Chondrocyte (in vitro differentiated cells): ENCODE results near the gene SMU1. TPM values are rescaled to one million over a fixed set of nuclear protein-coding genes. Genes with fewer than 3 reads are reported as not detected.
"Not testable (repeated sequence)": the region's sequence is repeated elsewhere in the genome, so short reads cannot be mapped to it uniquely, and the experiment has no call there.

ENCODE experiments used
- DNase-seq: peaks from one replicate; pipeline ENCODE4 v3.0.0; 2021; ENCODE audit warnings: mixed read lengths, low spot score
- H3K27ac Mint-ChIP-seq: one replicate; pipeline ENCODE4 v1.8.0; 2021; ENCODE audit warnings: mild to moderate bottlenecking, moderate library complexity, mixed read lengths; ENCODE audit not compliant: unreplicated experiment
- H3K27me3 Mint-ChIP-seq: 2 replicates; pipeline ENCODE4 v1.8.0; 2021; ENCODE audit warnings: low read depth, mixed read lengths
- H3K36me3 Mint-ChIP-seq: 2 replicates; pipeline ENCODE4 v1.8.0; 2021; ENCODE audit warnings: low read depth, mixed read lengths
- H3K4me1 Mint-ChIP-seq: 2 replicates; pipeline ENCODE4 v1.8.0; 2021; ENCODE audit warnings: low read depth, mild to moderate bottlenecking, mixed read lengths
- H3K4me3 Mint-ChIP-seq: one replicate; pipeline ENCODE4 v1.8.0; 2021; ENCODE audit warnings: mild to moderate bottlenecking, moderate library complexity, mixed read lengths; ENCODE audit not compliant: unreplicated experiment
- H3K9me3 Mint-ChIP-seq: 2 replicates; pipeline ENCODE4 v1.8.0; 2021; ENCODE audit warnings: low read depth, mixed read lengths
- total RNA-seq: library from RNA; stranded (reverse); gene quantifications from 3 replicates; pipeline ENCODE4 v1.2.1, GENCODE V29; 2021
- TF ChIP-seq, protein P1 (sequence below): fragments of 200-600 bp; sonication (generic); IDR thresholded peaks from 2 replicates; pipeline ENCODE4 v1.5.0; 2021; ENCODE audit warnings: antibody characterized with exemption, mild to moderate bottlenecking, moderate library complexity

The SMU1 gene
- total RNA-seq, 1 donor from 2014 or later, result 17.5 TPM

DNA sequence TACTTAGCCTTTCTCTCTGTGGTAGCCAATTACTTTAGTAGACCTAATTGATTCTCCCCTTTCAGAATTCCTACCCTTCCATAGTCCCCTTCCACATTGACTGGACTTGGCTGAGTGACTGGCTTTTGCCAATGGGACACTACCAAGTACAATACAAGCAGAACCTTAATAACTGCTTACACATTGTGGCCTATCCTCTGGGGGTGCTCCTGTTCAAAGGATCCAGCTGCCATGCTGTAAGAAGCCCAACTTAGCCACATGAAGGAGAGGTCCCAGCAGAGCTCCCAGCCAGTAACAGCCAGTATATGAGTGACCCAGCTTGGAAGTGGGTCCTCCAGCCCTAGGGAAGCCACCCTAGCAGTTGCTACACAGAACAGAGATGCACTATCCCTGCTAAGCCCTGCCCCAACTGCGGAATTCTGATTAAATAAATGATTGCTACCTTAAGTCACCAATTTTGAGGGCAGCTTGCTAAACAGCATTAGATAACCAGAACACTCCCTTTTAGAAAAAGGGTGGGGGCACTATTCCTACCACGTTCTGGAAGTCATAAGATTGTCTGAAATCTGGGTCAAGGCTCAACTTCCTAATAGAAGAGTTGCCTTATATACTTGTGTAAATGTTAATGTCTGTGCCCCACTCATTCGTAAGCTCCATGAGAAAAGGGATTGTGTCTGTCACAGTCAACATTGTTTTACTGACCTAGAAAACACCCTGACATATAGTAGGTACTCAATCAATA lies 64.0 kb downstream of the SMU1 start:
- H3K27ac Mint-ChIP-seq, result no peak overlapping the region
- no peak for DNase-seq
- H3K9me3 Mint-ChIP-seq, result no peaks in the 10 kb centered on the region
- TF ChIP-seq, protein P1, sequence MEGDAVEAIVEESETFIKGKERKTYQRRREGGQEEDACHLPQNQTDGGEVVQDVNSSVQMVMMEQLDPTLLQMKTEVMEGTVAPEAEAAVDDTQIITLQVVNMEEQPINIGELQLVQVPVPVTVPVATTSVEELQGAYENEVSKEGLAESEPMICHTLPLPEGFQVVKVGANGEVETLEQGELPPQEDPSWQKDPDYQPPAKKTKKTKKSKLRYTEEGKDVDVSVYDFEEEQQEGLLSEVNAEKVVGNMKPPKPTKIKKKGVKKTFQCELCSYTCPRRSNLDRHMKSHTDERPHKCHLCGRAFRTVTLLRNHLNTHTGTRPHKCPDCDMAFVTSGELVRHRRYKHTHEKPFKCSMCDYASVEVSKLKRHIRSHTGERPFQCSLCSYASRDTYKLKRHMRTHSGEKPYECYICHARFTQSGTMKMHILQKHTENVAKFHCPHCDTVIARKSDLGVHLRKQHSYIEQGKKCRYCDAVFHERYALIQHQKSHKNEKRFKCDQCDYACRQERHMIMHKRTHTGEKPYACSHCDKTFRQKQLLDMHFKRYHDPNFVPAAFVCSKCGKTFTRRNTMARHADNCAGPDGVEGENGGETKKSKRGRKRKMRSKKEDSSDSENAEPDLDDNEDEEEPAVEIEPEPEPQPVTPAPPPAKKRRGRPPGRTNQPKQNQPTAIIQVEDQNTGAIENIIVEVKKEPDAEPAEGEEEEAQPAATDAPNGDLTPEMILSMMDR, result no peak
- no peaks in the 10 kb centered on the region for H3K4me1 Mint-ChIP-seq
- H3K27me3 Mint-ChIP-seq, result no peaks in the 10 kb centered on the region
- H3K4me3 Mint-ChIP-seq, result no peak overlapping the region
- H3K36me3 Mint-ChIP-seq, result no peaks in the 10 kb centered on the region

DNA sequence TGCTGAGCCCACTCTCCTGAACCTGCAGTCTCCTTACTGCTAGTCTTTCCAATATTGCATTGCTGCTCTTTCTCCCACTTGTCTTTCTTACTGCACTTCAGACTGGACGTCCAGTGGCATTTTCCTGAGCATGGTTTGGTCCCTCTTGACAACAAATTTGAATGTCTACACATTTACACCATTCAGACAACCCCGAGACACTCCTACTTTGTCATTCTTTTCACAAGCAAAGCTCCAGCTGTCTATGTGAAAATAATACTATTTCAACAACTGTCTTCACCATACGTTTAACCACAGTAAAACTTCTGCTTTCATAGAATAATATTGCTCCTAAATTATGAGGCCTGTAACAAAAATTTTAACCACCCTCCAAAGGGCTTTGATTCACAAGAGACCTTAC lies 64.6 kb downstream of the SMU1 start:
- no peak for DNase-seq
- Mint-ChIP-seq H3K9me3 (no peaks in the 10 kb centered on the region), H3K27me3 (no peaks in the 10 kb centered on the region), H3K36me3 (no peaks in the 10 kb centered on the region), H3K27ac (no peak overlapping the region), H3K4me1 (no peaks in the 10 kb centered on the region), H3K4me3 (no peak overlapping the region)
- TF ChIP-seq, protein P1, result no peak

DNA sequence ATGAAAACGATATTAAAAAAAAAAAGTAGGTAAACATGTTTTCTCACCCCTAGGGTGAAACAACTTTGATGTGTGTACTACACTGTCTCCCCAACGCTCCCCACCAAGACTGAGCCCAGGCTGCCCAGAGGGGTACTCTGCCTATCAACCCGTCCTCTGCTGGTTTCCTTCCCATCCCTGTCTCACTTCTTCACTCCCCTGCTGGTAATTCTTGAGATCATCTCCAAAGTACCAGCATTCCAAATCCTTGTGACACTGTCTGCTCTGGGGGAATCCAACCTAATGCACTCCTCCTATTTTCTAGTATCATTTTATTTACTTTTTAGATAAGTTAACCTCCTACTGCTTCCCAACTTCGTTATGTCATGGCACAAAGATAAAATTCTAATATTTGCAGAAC lies 68.7 kb downstream of the SMU1 start:
- Mint-ChIP-seq H3K4me1 (no peaks in the 10 kb centered on the region), H3K9me3 (no peaks in the 10 kb centered on the region), H3K36me3 (no peaks in the 10 kb centered on the region), H3K27me3 (no peaks in the 10 kb centered on the region), H3K27ac (no peak overlapping the region), H3K4me3 (no peak overlapping the region)
- no peak for DNase-seq
- TF ChIP-seq, protein P1, result no peak

DNA sequence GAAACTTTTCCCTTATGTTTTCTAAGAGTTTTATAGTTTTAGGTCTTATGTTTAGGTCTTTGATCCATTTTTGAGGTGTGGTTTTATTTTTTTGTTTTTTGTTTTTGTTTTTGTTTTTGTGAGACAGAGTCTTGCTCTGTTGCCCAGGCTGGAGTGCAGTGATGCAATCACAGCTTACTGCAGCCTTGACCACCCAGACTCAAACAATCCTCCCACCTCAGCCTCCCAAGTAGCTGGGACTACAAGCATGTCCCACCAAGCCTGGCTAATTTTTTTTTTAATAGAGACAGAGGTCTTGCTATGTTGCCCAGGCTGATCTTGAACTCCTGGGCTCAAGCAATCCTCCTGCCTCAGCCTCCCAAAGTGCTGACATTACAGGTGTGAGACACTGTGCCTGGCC lies 71.1 kb downstream of the SMU1 start:
- H3K27me3 Mint-ChIP-seq, H3K4me3 Mint-ChIP-seq, H3K9me3 Mint-ChIP-seq, DNase-seq, H3K27ac Mint-ChIP-seq, H3K36me3 Mint-ChIP-seq: not testable (repeated sequence)
- H3K4me1 Mint-ChIP-seq, result peaks cover 13% of the 10 kb centered on the region

DNA sequence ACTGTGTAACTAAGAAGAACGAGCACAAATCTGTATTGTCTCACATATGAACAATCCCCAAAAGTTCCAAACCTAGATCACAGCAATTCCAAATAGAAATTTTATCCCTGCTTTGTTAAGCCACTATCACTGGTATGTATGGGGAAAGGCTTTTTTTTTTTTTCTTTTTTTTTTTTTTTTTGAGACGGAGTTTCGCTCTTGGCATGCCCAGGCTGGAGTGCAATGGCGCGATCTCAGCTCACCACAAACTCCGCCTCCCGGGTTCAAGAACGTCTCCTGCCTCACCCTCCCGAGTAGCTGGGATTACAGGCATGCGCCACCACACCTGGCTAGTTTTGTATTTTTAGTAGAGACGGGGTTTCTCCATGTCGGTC lies 75.8 kb downstream of the SMU1 start:
- H3K36me3 Mint-ChIP-seq, H3K27me3 Mint-ChIP-seq, DNase-seq, H3K9me3 Mint-ChIP-seq: not testable (repeated sequence)
- Mint-ChIP-seq H3K4me1 (peaks cover 24% of the 10 kb centered on the region), H3K27ac (peak overlapping the region; percentile 96), H3K4me3 (peak overlapping the region; percentile 92)

DNA sequence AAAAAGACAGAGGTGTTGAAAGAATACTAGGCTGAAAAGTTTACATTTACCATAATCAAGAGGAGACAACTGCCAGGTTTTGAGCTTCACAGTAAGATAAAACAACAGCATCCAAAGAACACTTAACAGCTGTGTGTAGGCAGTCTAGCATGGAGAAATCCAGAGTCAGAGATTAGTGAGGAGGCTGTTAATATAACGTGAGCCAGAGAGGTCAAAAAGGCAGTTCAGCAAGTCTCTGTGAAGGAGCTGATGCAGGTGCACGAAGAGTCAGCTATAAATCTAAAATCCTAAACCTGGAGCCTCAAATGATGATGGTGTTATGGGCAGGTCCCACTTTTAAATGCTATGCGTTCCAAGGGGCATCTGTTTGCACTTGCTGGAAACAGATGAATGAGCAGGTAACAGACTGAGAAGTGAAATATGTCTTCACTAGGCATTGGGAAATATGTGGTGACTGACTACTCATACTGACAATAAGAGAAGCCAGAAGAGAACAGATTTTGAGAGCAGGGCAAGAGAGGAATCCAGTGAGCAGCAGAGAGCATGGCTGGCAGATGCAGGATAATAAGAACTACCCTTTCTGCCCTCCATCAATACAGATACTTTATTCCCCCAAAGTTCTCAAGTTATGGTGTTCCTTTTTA lies 83.8 kb downstream of the SMU1 start:
- no peaks in the 10 kb centered on the region for H3K27me3 Mint-ChIP-seq
- peaks cover 3% of the 10 kb centered on the region for H3K4me1 Mint-ChIP-seq
- no peak for DNase-seq
- TF ChIP-seq, protein P1, result no peak
- no peak overlapping the region for H3K4me3 Mint-ChIP-seq
- H3K9me3 Mint-ChIP-seq, result no peaks in the 10 kb centered on the region
- H3K27ac Mint-ChIP-seq, result no peak overlapping the region
- peaks cover 21% of the 10 kb centered on the region for H3K36me3 Mint-ChIP-seq
